Measurements from ENCODE around the gene TRPM5. TPM values are rescaled to one million over a fixed set of nuclear protein-coding genes. Genes with fewer than 3 reads are reported as not detected.

TRPM5 gene
- total and polyA plus RNA-seq, 2 donors (not counting 1 experiment from before 2014, with no cell fraction given), result 0.03 TPM; not detected in 1

- Mint-ChIP-seq H3K4me1 (peaks cover 3% of the 10 kb centered on the region), H3K27ac (no peak overlapping the region), H3K27me3 (no peaks in the 10 kb centered on the region), H3K4me3 (no peak overlapping the region), H3K9me3 (ENCODE audit: insufficient read depth) (no peaks in the 10 kb centered on the region)
- Histone ChIP-seq H3K4me1 (ENCODE audit: control insufficient read depth in 2 of 2, insufficient read depth in 2 of 2, low read length in 2 of 2) (peaks cover 5 to 13% of the 10 kb centered on the region in 2 donors), H3K9me3 (ENCODE audit: control extremely low read depth in 1 of 3, control insufficient read depth in 2 of 3, insufficient read depth in 1 of 3, low read length in 2 of 3) (peaks cover 0 to under 1% (median 0%) of the 10 kb centered on the region in 3 donors), H3K36me3 (replicated peaks in 1 of 2; ENCODE audit: control extremely low read depth in 1 of 2, control insufficient read depth in 1 of 2, extremely low read depth in 1 of 2, insufficient read depth in 2 of 2, low read length in 1 of 2) (no peaks in the 10 kb centered on the region), H4K20me1 (ENCODE audit: control insufficient read depth, insufficient read depth, low read length, poor library complexity, severe bottlenecking) (no peaks in the 10 kb centered on the region), H3K4me2 (replicated peaks; ENCODE audit: low read depth, low read length, poor library complexity, severe bottlenecking) (no peak overlapping the region), H2AFZ (ENCODE audit: insufficient read depth, low read depth, low read length, poor library complexity, severe bottlenecking) (no peak overlapping the region), H3K9ac (ENCODE audit: low read length) (no peak overlapping the region), H3K4me3 (ENCODE audit: control extremely low read depth in 1 of 5, extremely low read depth in 1 of 5, insufficient read depth in 1 of 5, low read depth in 2 of 5, low read length in 4 of 5) (no peak overlapping the region), H3K27ac (ENCODE audit: low read length in 2 of 2) (no peak overlapping the region), H3K27me3 (replicated peaks in 1 of 4; ENCODE audit: control extremely low read depth in 1 of 4, control insufficient read depth in 3 of 4, insufficient read depth in 4 of 4, low read length in 3 of 4) (peaks cover 0 to under 1% (median 0%) of the 10 kb centered on the region in 4 experiments), H3K79me2 (ENCODE audit: control insufficient read depth, insufficient read depth, low read length) (no peaks in the 10 kb centered on the region)
- CTCF ChIA-PET, result interaction anchor here (11.1 kb wide), 1 partner anchor 111 kb away, joined by 583 read pairs; the partner anchor contains the start of genes C11orf21 and TSPAN32
- WGBS (ENCODE audit: insufficient coverage), result 83% methylated on average over 34 of the region's 34 CpGs
- intact Hi-C loops (cut with micrococcal nuclease), result no loop called here
- ATAC-seq (ENCODE audit: low read depth) (no peak), DNase-seq (no peak)
- POLR2A ChIA-PET, result no interaction called here
- TF ChIP-seq EZH2 (IDR thresholded peaks at IDR 0.05; ENCODE audit: borderline replicate concordance, insufficient read depth, low read depth, low read length, poor library complexity, severe bottlenecking), result no peak
- TF ChIP-seq, protein P1, sequence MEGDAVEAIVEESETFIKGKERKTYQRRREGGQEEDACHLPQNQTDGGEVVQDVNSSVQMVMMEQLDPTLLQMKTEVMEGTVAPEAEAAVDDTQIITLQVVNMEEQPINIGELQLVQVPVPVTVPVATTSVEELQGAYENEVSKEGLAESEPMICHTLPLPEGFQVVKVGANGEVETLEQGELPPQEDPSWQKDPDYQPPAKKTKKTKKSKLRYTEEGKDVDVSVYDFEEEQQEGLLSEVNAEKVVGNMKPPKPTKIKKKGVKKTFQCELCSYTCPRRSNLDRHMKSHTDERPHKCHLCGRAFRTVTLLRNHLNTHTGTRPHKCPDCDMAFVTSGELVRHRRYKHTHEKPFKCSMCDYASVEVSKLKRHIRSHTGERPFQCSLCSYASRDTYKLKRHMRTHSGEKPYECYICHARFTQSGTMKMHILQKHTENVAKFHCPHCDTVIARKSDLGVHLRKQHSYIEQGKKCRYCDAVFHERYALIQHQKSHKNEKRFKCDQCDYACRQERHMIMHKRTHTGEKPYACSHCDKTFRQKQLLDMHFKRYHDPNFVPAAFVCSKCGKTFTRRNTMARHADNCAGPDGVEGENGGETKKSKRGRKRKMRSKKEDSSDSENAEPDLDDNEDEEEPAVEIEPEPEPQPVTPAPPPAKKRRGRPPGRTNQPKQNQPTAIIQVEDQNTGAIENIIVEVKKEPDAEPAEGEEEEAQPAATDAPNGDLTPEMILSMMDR (IDR thresholded peaks at IDR 0.05), result no peak
Measured at GRCh38 chr11:2415601-2416380, 28.5 kb downstream of the TRPM5 start.

GRCh38 chr11:2415171-2415570 lies 29.1 kb downstream of the TRPM5 start:
- Histone ChIP-seq H3K27me3 (replicated peaks in 1 of 4; ENCODE audit: control extremely low read depth in 1 of 4, control insufficient read depth in 3 of 4, insufficient read depth in 4 of 4, low read length in 3 of 4) (no peaks in the 10 kb centered on the region), H3K9me3 (ENCODE audit: control extremely low read depth in 1 of 3, control insufficient read depth in 2 of 3, insufficient read depth in 1 of 3, low read length in 2 of 3) (no peaks in the 10 kb centered on the region), H4K20me1 (ENCODE audit: control insufficient read depth, insufficient read depth, low read length, poor library complexity, severe bottlenecking) (no peaks in the 10 kb centered on the region), H3K27ac (ENCODE audit: low read length in 2 of 2) (no peak overlapping the region), H3K4me2 (replicated peaks; ENCODE audit: low read depth, low read length, poor library complexity, severe bottlenecking) (no peak overlapping the region), H3K4me1 (ENCODE audit: control insufficient read depth in 2 of 2, insufficient read depth in 2 of 2, low read length in 2 of 2) (peaks cover 5 to 7% of the 10 kb centered on the region in 2 donors), H3K9ac (ENCODE audit: low read length) (no peak overlapping the region), H3K79me2 (ENCODE audit: control insufficient read depth, insufficient read depth, low read length) (no peaks in the 10 kb centered on the region), H3K36me3 (replicated peaks in 1 of 2; ENCODE audit: control extremely low read depth in 1 of 2, control insufficient read depth in 1 of 2, extremely low read depth in 1 of 2, insufficient read depth in 2 of 2, low read length in 1 of 2) (no peaks in the 10 kb centered on the region), H3K4me3 (ENCODE audit: control extremely low read depth in 1 of 5, extremely low read depth in 1 of 5, insufficient read depth in 1 of 5, low read depth in 2 of 5, low read length in 4 of 5) (no peak overlapping the region), H2AFZ (ENCODE audit: insufficient read depth, low read depth, low read length, poor library complexity, severe bottlenecking) (no peak overlapping the region)
- ATAC-seq (ENCODE audit: low read depth) (no peak), DNase-seq (no peak)
- intact Hi-C loops (cut with micrococcal nuclease), result no loop called here
- WGBS (ENCODE audit: insufficient coverage), result 94% methylated on average over 28 of the region's 28 CpGs
- peaks cover 3% of the 10 kb centered on the region for H3K4me1 Mint-ChIP-seq
- H3K9me3 Mint-ChIP-seq (ENCODE audit: insufficient read depth), result no peaks in the 10 kb centered on the region
- POLR2A ChIA-PET, result no interaction called here
- H3K27ac Mint-ChIP-seq, result no peak overlapping the region
- CTCF ChIA-PET, result interaction anchor here (11.1 kb wide), 1 partner anchor 111 kb away, joined by 583 read pairs; the partner anchor contains the start of genes C11orf21 and TSPAN32
- TF ChIP-seq EZH2 (IDR thresholded peaks at IDR 0.05; ENCODE audit: borderline replicate concordance, insufficient read depth, low read depth, low read length, poor library complexity, severe bottlenecking), result no peak
- TF ChIP-seq, protein P1 (IDR thresholded peaks at IDR 0.05), result no peak
- no peaks in the 10 kb centered on the region for H3K27me3 Mint-ChIP-seq
- no peak overlapping the region for H3K4me3 Mint-ChIP-seq
